GM23338 (cell line): ENCODE data around the gene VPS54.

Source experiments
- CREB1 ChIP-seq: fragments of 250-450 bp; sonication (Bioruptor Pico); IDR thresholded peaks from 2 replicates; pipeline ENCODE4 v1.5.0; 2020; ENCODE audit warnings: low read depth, mild to moderate bottlenecking, moderate library complexity
- CTCF ChIP-seq, 2 experiments: fragments of 200-600 bp in 1 of 2; sonication (generic) in 1 of 2; conservative IDR thresholded peaks; 2 replicates each; pipeline versions ENCODE4 v1.5.1 to v1.6.1; 2016 to 2017; ENCODE audit warnings: antibody characterized with exemption in 2 of 2, low read depth in 2 of 2, mild to moderate bottlenecking in 2 of 2, moderate library complexity in 1 of 2
- EZH2 ChIP-seq: fragments of 200-600 bp; sonication (generic); IDR thresholded peaks from one replicate; pipeline ENCODE4 v1.8.0; 2017; ENCODE audit warnings: antibody characterized with exemption, mild to moderate bottlenecking, low read depth; ENCODE audit not compliant: unreplicated experiment
- JUNB ChIP-seq: IDR thresholded peaks from one replicate; pipeline ENCODE4 v1.6.1; 2016; ENCODE audit warnings: antibody characterized with exemption; ENCODE audit not compliant: unreplicated experiment
- NANOG ChIP-seq: IDR thresholded peaks from 2 replicates; pipeline ENCODE4 v1.6.1; 2016; ENCODE audit warnings: antibody characterized with exemption, borderline replicate concordance
- POLR2AphosphoS5 ChIP-seq: IDR thresholded peaks from 2 replicates; pipeline ENCODE4 v1.6.1; 2016; ENCODE audit warnings: antibody characterized with exemption, low read depth
- ZNF114 ChIP-seq: fragments of 250-450 bp; sonication (Bioruptor Pico); IDR thresholded peaks from 2 replicates; pipeline ENCODE4 v1.5.0; 2020; ENCODE audit warnings: mild to moderate bottlenecking, moderate library complexity
- ZNF331 ChIP-seq: fragments of 250-450 bp; sonication (Bioruptor Pico); IDR thresholded peaks from 2 replicates; pipeline ENCODE4 v1.5.0; 2020; ENCODE audit warnings: low read depth, mild to moderate bottlenecking, moderate library complexity
- TF ChIP-seq, protein P1 (sequence below): IDR thresholded peaks from one replicate; pipeline ENCODE4 v1.6.1; 2018; ENCODE audit warnings: antibody characterized with exemption; ENCODE audit not compliant: unreplicated experiment

DNA sequence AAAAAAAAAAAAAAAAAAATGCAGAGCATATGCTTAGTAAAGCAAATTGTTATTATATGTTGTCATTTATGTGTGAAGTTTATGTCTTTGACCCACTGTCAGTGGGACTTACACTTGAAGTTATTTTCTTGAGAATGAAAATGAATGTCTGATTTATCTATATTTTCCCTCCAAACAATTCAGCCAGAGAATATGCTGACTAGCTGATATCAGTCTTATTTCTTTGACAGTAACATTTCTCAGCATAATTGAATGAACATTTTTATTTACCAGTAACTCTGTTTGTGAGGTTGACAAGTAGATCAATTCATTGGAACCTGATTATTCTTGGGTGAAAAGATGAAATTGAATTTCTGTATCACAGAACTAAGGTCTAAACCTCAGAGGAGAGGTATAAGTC, 40.0 kb upstream of the VPS54 start:
- no peak for TF ChIP-seq EZH2
- TF ChIP-seq, protein P1, sequence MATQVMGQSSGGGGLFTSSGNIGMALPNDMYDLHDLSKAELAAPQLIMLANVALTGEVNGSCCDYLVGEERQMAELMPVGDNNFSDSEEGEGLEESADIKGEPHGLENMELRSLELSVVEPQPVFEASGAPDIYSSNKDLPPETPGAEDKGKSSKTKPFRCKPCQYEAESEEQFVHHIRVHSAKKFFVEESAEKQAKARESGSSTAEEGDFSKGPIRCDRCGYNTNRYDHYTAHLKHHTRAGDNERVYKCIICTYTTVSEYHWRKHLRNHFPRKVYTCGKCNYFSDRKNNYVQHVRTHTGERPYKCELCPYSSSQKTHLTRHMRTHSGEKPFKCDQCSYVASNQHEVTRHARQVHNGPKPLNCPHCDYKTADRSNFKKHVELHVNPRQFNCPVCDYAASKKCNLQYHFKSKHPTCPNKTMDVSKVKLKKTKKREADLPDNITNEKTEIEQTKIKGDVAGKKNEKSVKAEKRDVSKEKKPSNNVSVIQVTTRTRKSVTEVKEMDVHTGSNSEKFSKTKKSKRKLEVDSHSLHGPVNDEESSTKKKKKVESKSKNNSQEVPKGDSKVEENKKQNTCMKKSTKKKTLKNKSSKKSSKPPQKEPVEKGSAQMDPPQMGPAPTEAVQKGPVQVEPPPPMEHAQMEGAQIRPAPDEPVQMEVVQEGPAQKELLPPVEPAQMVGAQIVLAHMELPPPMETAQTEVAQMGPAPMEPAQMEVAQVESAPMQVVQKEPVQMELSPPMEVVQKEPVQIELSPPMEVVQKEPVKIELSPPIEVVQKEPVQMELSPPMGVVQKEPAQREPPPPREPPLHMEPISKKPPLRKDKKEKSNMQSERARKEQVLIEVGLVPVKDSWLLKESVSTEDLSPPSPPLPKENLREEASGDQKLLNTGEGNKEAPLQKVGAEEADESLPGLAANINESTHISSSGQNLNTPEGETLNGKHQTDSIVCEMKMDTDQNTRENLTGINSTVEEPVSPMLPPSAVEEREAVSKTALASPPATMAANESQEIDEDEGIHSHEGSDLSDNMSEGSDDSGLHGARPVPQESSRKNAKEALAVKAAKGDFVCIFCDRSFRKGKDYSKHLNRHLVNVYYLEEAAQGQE, result no peak
- no peak for TF ChIP-seq CTCF (conservative IDR thresholded peaks at IDR 0.05; ENCODE audit: low read depth in 2 of 2)
- no peak for TF ChIP-seq POLR2AphosphoS5
- no peak for TF ChIP-seq NANOG
- no peak for TF ChIP-seq ZNF114 (CRISPR knock-in tag)
- no peak for TF ChIP-seq ZNF331 (CRISPR knock-in tag)
- no peak for TF ChIP-seq CREB1
- TF ChIP-seq JUNB, result no peak
